ENCODE measurements around the gene SLC39A11. TPM values are rescaled to one million over a fixed set of nuclear protein-coding genes. Genes with fewer than 3 reads are reported as not detected.

Gene SLC39A11
- total RNA-seq, 1 experiment from 2014 or later, result 56.1 TPM

DNA sequence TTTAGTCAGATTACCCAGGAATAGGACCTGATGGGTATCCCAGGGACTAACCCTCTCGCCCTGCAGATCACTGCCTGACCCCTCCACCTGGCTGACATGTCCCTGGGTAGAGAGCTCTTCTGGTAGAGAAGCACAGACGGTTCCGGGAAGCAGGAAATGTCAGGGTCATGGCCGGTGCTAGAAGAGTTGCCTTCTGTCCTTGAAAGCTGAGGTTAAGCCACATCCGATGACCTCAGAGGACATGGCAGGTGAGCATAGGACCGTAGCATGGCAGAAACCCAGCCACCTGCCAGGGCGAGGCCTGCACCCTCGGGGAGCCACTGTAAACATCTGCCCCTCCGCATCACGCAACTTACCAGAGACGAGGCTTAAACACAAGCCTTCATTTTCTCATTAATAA is 488.0 kb downstream of the SLC39A11 start:
- Histone ChIP-seq H3K4me3 (ENCODE audit: low read depth in 2 of 2, low read length in 2 of 2) (no peak overlapping the region), H3K9me3 (ENCODE audit: control insufficient read depth, insufficient read depth, low read depth, low read length) (no peaks in the 10 kb centered on the region), H3K4me1 (ENCODE audit: control insufficient read depth, insufficient read depth, low read length) (peaks cover 18% of the 10 kb centered on the region), H3K36me3 (ENCODE audit: control insufficient read depth, insufficient read depth, low read length) (no peaks in the 10 kb centered on the region), H3K27ac (ENCODE audit: low read length) (peak overlapping the region; percentile 74), H3K27me3 (ENCODE audit: control insufficient read depth, insufficient read depth, low read length) (no peaks in the 10 kb centered on the region)
- BruUV-seq (replicated peaks), result no TSS peak
- ChIA-PET POLR2A (interaction anchor here (0.6 kb wide), 1 partner anchor 651 kb away, joined by 3 read pairs; no protein-coding TSS in a partner anchor), CTCF (no interaction called here)
- ATAC-seq, result no peak
- in situ Hi-C loops (cut with HindIII; ENCODE audit: low pct_unique_long_range_greater_than_20kb, low sequenced_read_pairs) (no loop called here), intact Hi-C loops (cut with micrococcal nuclease; ENCODE audit: unreplicated experiment) (no loop called here)
- DNase-seq (ENCODE audit: low read depth, low spot score), result no peak
- TF ChIP-seq POLR2AphosphoS5 (IDR thresholded peaks at IDR 0.05; ENCODE audit: low read depth, low read length) (no peak), TCF7L2 (IDR thresholded peaks at IDR 0.05; ENCODE audit: low read depth, low read length) (no peak), SIN3A (IDR thresholded peaks at IDR 0.05; ENCODE audit: borderline replicate concordance, insufficient read depth, low read depth, low read length) (no peak)
- TF ChIP-seq, protein P1, sequence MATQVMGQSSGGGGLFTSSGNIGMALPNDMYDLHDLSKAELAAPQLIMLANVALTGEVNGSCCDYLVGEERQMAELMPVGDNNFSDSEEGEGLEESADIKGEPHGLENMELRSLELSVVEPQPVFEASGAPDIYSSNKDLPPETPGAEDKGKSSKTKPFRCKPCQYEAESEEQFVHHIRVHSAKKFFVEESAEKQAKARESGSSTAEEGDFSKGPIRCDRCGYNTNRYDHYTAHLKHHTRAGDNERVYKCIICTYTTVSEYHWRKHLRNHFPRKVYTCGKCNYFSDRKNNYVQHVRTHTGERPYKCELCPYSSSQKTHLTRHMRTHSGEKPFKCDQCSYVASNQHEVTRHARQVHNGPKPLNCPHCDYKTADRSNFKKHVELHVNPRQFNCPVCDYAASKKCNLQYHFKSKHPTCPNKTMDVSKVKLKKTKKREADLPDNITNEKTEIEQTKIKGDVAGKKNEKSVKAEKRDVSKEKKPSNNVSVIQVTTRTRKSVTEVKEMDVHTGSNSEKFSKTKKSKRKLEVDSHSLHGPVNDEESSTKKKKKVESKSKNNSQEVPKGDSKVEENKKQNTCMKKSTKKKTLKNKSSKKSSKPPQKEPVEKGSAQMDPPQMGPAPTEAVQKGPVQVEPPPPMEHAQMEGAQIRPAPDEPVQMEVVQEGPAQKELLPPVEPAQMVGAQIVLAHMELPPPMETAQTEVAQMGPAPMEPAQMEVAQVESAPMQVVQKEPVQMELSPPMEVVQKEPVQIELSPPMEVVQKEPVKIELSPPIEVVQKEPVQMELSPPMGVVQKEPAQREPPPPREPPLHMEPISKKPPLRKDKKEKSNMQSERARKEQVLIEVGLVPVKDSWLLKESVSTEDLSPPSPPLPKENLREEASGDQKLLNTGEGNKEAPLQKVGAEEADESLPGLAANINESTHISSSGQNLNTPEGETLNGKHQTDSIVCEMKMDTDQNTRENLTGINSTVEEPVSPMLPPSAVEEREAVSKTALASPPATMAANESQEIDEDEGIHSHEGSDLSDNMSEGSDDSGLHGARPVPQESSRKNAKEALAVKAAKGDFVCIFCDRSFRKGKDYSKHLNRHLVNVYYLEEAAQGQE (IDR thresholded peaks at IDR 0.05; ENCODE audit: insufficient read depth in 1 of 2, low read depth in 2 of 2, low read length in 1 of 2), result no peak
- TF ChIP-seq, protein P2, sequence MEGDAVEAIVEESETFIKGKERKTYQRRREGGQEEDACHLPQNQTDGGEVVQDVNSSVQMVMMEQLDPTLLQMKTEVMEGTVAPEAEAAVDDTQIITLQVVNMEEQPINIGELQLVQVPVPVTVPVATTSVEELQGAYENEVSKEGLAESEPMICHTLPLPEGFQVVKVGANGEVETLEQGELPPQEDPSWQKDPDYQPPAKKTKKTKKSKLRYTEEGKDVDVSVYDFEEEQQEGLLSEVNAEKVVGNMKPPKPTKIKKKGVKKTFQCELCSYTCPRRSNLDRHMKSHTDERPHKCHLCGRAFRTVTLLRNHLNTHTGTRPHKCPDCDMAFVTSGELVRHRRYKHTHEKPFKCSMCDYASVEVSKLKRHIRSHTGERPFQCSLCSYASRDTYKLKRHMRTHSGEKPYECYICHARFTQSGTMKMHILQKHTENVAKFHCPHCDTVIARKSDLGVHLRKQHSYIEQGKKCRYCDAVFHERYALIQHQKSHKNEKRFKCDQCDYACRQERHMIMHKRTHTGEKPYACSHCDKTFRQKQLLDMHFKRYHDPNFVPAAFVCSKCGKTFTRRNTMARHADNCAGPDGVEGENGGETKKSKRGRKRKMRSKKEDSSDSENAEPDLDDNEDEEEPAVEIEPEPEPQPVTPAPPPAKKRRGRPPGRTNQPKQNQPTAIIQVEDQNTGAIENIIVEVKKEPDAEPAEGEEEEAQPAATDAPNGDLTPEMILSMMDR (IDR thresholded peaks at IDR 0.05), result no peak

DNA sequence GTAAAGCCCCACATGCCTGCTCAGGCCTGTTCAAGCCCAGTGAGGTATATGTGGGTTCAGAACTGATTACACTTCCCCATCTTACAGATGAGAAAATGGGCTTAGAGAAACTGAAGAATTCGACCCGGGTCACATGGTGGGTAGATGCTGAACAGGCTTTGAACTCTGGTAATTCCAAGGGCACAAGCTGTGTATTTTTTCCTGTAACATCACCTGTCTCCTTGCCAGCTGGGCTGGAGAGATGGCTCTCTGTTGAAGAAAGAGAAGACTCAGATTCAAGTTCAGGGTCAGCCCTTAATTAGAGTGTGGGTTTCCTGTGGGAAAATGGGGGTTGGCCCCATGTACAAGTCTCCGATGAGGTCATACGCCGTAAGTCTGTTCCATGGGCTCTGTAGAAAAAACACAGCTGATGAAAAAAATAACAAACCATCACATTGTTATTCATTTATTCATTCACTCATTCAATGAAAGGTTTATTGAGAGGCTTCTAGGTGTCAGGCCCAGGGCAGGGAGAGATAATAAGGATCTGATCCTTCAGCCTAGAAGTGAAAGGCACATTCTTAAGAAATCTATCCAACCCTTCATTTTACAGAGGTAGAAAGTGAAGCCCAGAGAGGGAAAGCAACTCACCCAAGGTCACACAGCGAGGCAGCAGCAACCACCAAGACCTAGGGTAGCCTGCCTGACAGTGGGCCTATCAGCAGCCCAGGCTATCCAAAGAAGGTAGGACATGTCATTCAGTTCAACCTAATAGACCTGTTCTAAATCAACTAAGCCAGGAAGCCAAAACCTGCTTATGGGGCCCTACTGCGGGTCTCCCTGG is 488.9 kb downstream of the SLC39A11 start:
- Histone ChIP-seq H3K4me1 (ENCODE audit: control insufficient read depth, insufficient read depth, low read length) (peaks cover 15% of the 10 kb centered on the region), H3K27ac (ENCODE audit: low read length) (peak overlapping the region; percentile 74), H3K4me3 (ENCODE audit: low read depth in 2 of 2, low read length in 2 of 2) (no peak overlapping the region), H3K9me3 (ENCODE audit: control insufficient read depth, insufficient read depth, low read depth, low read length) (no peaks in the 10 kb centered on the region), H3K36me3 (ENCODE audit: control insufficient read depth, insufficient read depth, low read length) (no peaks in the 10 kb centered on the region), H3K27me3 (ENCODE audit: control insufficient read depth, insufficient read depth, low read length) (no peaks in the 10 kb centered on the region)
- no TSS peak for BruUV-seq (replicated peaks)
- ChIA-PET POLR2A (interaction anchor here (0.6 to 1.1 kb wide), 2 partner anchors 10 to 17 kb away, joined by 4 to 9 read pairs; no protein-coding TSS in a partner anchor), CTCF (no interaction called here)
- TF ChIP-seq, protein P1 (IDR thresholded peaks at IDR 0.05; ENCODE audit: insufficient read depth in 1 of 2, low read depth in 2 of 2, low read length in 1 of 2), result no peak
- TF ChIP-seq SIN3A (IDR thresholded peaks at IDR 0.05; ENCODE audit: borderline replicate concordance, insufficient read depth, low read depth, low read length), result no peak
- no peak for TF ChIP-seq TCF7L2 (IDR thresholded peaks at IDR 0.05; ENCODE audit: low read depth, low read length)
- no peak for TF ChIP-seq POLR2AphosphoS5 (IDR thresholded peaks at IDR 0.05; ENCODE audit: low read depth, low read length)
- TF ChIP-seq, protein P2 (IDR thresholded peaks at IDR 0.05), result no peak
- intact Hi-C loops (cut with micrococcal nuclease; ENCODE audit: unreplicated experiment) (no loop called here), in situ Hi-C loops (cut with HindIII; ENCODE audit: low pct_unique_long_range_greater_than_20kb, low sequenced_read_pairs) (no loop called here)
- peak; percentile 9; the same call in 1 of the 2 replicates for ATAC-seq
- DNase-seq (ENCODE audit: low read depth, low spot score), result no peak

Data from Panc1 (cell line).